GM23248 (cell line): Measurements from ENCODE around the gene KIDINS220. TPM values are rescaled to one million over a fixed set of nuclear protein-coding genes. Genes with fewer than 3 reads are reported as not detected.

Experiments used
- DNase-seq: peaks from one replicate; pipeline ENCODE4 v3.0.0-alpha.2; 2015
- H2AFZ ChIP-seq: fragments of 200-600 bp; sonication (generic); 2 replicates; pipeline ENCODE4 v1.6.1; 2016; ENCODE audit warnings: antibody characterized with exemption
- H3F3A ChIP-seq: fragments of 200-600 bp; sonication (generic); 2 replicates; pipeline ENCODE4 v1.6.1; 2016; ENCODE audit warnings: mild to moderate bottlenecking, antibody characterized with exemption, mixed run types; ENCODE audit not compliant: insufficient read depth
- H3K27ac ChIP-seq: fragments of 200-600 bp; sonication (generic); 2 replicates; pipeline ENCODE4 v1.5.1; 2016; ENCODE audit warnings: mild to moderate bottlenecking
- H3K27me3 ChIP-seq: fragments of 200-600 bp; sonication (generic); replicated peaks from 2 replicates; pipeline ENCODE4 v1.6.1; 2016; ENCODE audit warnings: mild to moderate bottlenecking; ENCODE audit not compliant: insufficient read depth
- H3K36me3 ChIP-seq: fragments of 200-600 bp; sonication (generic); 2 replicates; pipeline ENCODE4 v1.6.1; 2016; ENCODE audit warnings: low read depth, mild to moderate bottlenecking
- H3K4me1 ChIP-seq: fragments of 200-600 bp; sonication (generic); 2 replicates; pipeline ENCODE4 v1.6.1; 2016; ENCODE audit warnings: mild to moderate bottlenecking; ENCODE audit not compliant: insufficient read depth
- H3K4me2 ChIP-seq: fragments of 200-600 bp; sonication (generic); one replicate; pipeline ENCODE4 v1.6.1; 2016; ENCODE audit warnings: mild to moderate bottlenecking; ENCODE audit not compliant: unreplicated experiment
- H3K4me3 ChIP-seq: fragments of 200-600 bp; sonication (generic); 2 replicates; pipeline ENCODE4 v1.5.1; 2016; ENCODE audit warnings: mild to moderate bottlenecking
- H3K79me2 ChIP-seq: fragments of 200-600 bp; sonication (generic); 2 replicates; pipeline ENCODE4 v1.6.1; 2016; ENCODE audit warnings: mild to moderate bottlenecking; ENCODE audit not compliant: insufficient read depth
- H3K9ac ChIP-seq: fragments of 200-600 bp; sonication (generic); 2 replicates; pipeline ENCODE4 v1.6.1; 2016; ENCODE audit warnings: mild to moderate bottlenecking
- H3K9me2 ChIP-seq: fragments of 200-600 bp; sonication (generic); 2 replicates; pipeline ENCODE4 v1.6.1; 2016; ENCODE audit warnings: mixed run types, mild to moderate bottlenecking, moderate library complexity; ENCODE audit not compliant: insufficient read depth
- H3K9me3 ChIP-seq: fragments of 200-600 bp; sonication (generic); one replicate; pipeline ENCODE4 v1.6.1; 2017; ENCODE audit warnings: low read depth
- H4K20me1 ChIP-seq: fragments of 200-600 bp; sonication (generic); 2 replicates; pipeline ENCODE4 v1.6.0; 2016; ENCODE audit not compliant: insufficient read depth
- EZH2 ChIP-seq: fragments of 200-600 bp; sonication (generic); IDR thresholded peaks from 2 replicates; pipeline ENCODE4 v1.6.1; 2018; ENCODE audit warnings: antibody characterized with exemption, mild to moderate bottlenecking; ENCODE audit not compliant: insufficient read depth, poor library complexity, severe bottlenecking
- EZH2phosphoT487 ChIP-seq: fragments of 200-600 bp; sonication (generic); IDR thresholded peaks from 2 replicates; pipeline ENCODE4 v1.6.1; 2018; ENCODE audit warnings: antibody characterized with exemption, moderate library complexity, mild to moderate bottlenecking, low read depth; ENCODE audit not compliant: insufficient read depth
- WGBS, 2 experiments: methylation state at CpG; one replicate each; pipeline ENCODE4 v1.1.6; 2015 to 2017; ENCODE audit warnings: low lambda C conversion rate in 2 of 2, low coverage in 1 of 2; ENCODE audit errors: missing lambda C conversion rate in 2 of 2; 5-methylcytosine and 5-hydroxymethylcytosine counted together
- in situ Hi-C: fragments of 300-500 bp; cut with MboI; formaldehyde crosslinking; loops from 2 replicates; pipeline ENCODE4 v1.15.0; 2020
- polyA plus RNA-seq: library from polyadenylated mRNA; unstranded; fragments of >200 nt; fragmentation: Nextera tagmentation; extraction: Ambion mirVana; gene quantifications from 2 replicates; pipeline ENCODE4 v1.2.1, GENCODE V29; 2016
- total RNA-seq: library from RNA; depleted of rRNA; stranded (reverse); fragments of >200 nt; shearing (Covaris generic); gene quantifications from 2 replicates; pipeline ENCODE4 v1.2.3, GENCODE V29; 2014

Gene KIDINS220
- total and polyA plus RNA-seq, 2 experiments from 2014 or later, result 25.0 to 52.2 TPM

DNA sequence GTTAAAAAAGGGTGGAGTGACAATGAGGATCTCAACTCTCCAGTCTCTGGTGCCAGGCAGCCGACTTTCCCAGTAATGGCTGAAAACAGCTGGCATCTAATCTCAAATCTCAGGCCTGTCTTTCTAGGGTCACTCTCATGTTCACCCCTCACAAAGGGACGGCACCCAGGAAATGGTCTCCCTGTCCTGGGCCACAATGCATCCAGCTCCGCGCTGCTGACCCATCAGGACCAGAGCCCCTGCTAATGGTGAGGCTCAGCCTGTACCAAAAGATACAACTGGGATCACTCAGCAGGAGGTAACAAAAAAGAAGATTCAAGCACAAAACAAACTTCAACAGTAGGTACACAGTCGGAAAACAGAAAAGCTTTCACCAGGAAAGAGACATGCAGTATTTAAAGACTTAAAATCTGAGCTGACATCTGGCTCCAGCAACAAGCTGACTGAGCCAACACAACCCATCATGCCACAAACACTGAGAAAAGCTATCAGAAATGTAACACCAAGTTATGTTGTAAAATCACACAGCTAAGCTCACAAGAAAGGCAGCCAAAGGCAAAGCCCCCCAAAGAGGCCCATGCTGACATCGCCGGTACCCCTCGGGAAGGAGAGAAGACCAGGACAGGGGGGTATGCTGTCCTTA lies 13.6 kb upstream of the KIDINS220 start:
- Histone ChIP-seq H3K9me2 (no peaks in the 10 kb centered on the region), H3K4me1 (peaks cover 5% of the 10 kb centered on the region), H3K9me3 (no peaks in the 10 kb centered on the region), H3K79me2 (no peaks in the 10 kb centered on the region), H3K4me2 (no peak overlapping the region), H3K36me3 (no peaks in the 10 kb centered on the region; the same call in 1 of the 2 replicates), H3K9ac (no peak overlapping the region), H3K27me3 (no peaks in the 10 kb centered on the region), H3F3A (peaks cover 15% of the 10 kb centered on the region; the same call in 1 of the 2 replicates), H3K27ac (no peak overlapping the region), H4K20me1 (no peaks in the 10 kb centered on the region), H2AFZ (no peak overlapping the region), H3K4me3 (no peak overlapping the region)
- TF ChIP-seq EZH2 (no peak), EZH2phosphoT487 (no peak)
- in situ Hi-C loops, result no loop called here
- WGBS, 2 experiments, result 76 to 77% methylated on average over 7 to 8 of the region's 8 CpGs
- no peak for DNase-seq

DNA sequence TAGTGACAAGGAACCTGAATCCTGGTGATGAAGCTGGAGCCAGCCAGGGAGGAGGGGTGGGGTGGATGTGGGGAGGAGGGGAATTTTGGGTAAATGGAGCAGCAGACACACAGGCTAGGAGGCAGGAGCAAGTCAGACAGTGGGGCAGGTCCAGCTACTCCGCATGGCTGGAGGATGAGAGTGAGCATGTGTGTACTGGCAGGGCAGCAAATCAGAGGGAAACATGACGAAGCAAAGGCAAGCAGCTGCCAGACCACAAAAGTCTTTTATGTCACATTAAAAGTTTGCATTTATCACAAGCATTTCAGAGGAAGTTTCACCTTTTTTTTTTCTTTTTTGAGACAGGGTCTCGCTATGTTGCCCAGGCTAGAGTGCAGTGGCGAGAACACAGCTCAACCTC lies 11.9 kb upstream of the KIDINS220 start:
- Histone ChIP-seq H4K20me1 (no peaks in the 10 kb centered on the region), H3K4me3 (no peak overlapping the region), H3K79me2 (no peaks in the 10 kb centered on the region), H3K9ac (0 out of 2 replicates have a peak overlapping the region, but pooled peaks have one; percentile 18), H3F3A (peaks cover 13% of the 10 kb centered on the region; the same call in 1 of the 2 replicates), H3K36me3 (no peaks in the 10 kb centered on the region), H3K27me3 (no peaks in the 10 kb centered on the region), H2AFZ (no peak overlapping the region), H3K4me2 (no peak overlapping the region), H3K27ac (no peak overlapping the region), H3K9me2 (no peaks in the 10 kb centered on the region), H3K4me1 (peaks cover 5% of the 10 kb centered on the region), H3K9me3 (no peaks in the 10 kb centered on the region)
- TF ChIP-seq EZH2phosphoT487, result no peak
- no peak for TF ChIP-seq EZH2
- 66 to 70% methylated on average over 4 of the region's 4 CpGs for WGBS, 2 experiments
- in situ Hi-C loops, result no loop called here
- DNase-seq, result peak; percentile 80

DNA sequence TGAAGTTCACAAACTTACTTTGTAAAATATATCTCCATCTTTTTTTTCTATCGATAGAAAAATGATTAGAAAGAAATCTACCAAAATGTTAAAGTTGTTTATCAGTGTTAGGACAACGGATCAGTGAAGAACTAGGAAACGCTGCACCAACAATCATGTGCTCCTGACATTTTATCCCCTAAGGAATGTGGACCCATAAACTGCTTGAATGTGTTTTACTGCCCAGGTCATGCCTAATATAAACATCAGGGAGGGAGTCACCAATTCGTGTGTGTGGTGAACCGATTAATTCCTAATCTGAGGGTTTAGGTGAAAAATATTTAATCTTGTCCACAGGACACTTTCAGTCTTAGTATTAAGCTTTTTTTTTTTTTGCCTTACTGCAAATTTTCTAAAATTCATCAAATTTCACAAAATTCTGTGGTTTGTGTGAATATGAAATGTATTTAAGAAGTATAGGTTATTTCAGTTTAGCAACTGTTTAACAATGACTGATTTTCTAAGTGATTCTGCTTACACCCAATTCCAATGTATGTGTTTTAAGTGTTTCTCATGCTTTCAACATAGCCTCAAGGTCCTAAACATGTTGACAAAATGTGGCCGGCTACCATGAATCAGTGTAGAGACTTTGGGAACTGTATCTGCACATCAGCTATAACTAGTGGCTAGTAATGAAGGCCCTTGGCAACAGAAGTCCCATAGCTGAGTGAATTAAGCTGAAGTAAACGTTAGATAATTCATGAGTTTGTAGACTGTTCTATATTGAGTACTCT lies 11.1 kb upstream of the KIDINS220 start:
- 83 to 85% methylated on average over 7 of the region's 7 CpGs for whole genome bisulfite sequencing, 2 experiments
- Histone ChIP-seq H3K4me3 (no peak overlapping the region), H3K27me3 (no peaks in the 10 kb centered on the region), H3K9me2 (no peaks in the 10 kb centered on the region), H3K79me2 (no peaks in the 10 kb centered on the region), H3K36me3 (no peaks in the 10 kb centered on the region), H3K27ac (no peak overlapping the region), H3K4me2 (no peak overlapping the region), H3K9me3 (no peaks in the 10 kb centered on the region), H2AFZ (no peak overlapping the region), H3F3A (peaks cover 10% of the 10 kb centered on the region; the same call in 1 of the 2 replicates), H3K4me1 (peaks cover 5% of the 10 kb centered on the region), H4K20me1 (no peaks in the 10 kb centered on the region), H3K9ac (no peak overlapping the region)
- TF ChIP-seq EZH2phosphoT487, result no peak
- no peak for TF ChIP-seq EZH2
- in situ Hi-C loops, result no loop called here
- no peak for DNase-seq

DNA sequence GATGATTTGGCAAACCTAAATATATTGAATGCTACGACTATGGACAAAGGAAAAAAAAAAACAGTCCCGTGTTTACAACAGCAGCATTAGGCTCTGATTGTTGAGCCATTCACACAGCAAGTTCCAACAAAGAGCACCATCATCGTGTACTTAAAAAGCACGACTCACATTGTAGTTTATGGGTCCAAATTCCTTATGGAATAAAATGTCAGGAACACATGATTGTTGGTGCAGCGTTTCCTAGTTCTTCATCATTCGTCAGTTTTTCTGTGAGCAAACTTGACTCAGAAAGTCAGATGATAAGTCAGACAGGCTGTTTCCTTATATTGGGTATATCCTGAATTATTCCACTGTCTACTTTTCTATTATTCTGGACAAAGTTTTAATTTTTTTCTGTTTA lies 10.0 kb upstream of the KIDINS220 start:
- Histone ChIP-seq H3K4me2 (no peak overlapping the region), H3K27ac (no peak overlapping the region), H3K27me3 (no peaks in the 10 kb centered on the region), H3K4me3 (no peak overlapping the region), H3K36me3 (no peaks in the 10 kb centered on the region), H2AFZ (no peak overlapping the region), H3K4me1 (peaks cover 5% of the 10 kb centered on the region), H3K9me3 (no peaks in the 10 kb centered on the region), H3F3A (no peaks in the 10 kb centered on the region), H3K9ac (no peak overlapping the region), H4K20me1 (no peaks in the 10 kb centered on the region), H3K9me2 (no peaks in the 10 kb centered on the region), H3K79me2 (no peaks in the 10 kb centered on the region)
- TF ChIP-seq EZH2phosphoT487, result no peak
- TF ChIP-seq EZH2, result no peak
- in situ Hi-C loops, result no loop called here
- peak; percentile 36 for DNase-seq
- 72 to 81% methylated on average over 6 of the region's 6 CpGs for WGBS, 2 experiments
